SK-N-SH treated with all-trans-retinoic acid at 6 μM for 48 hours (cell line): ENCODE results near the gene INSM1.

ENCODE experiments used
- ATAC-seq: fragments of 200-7000 bp; cut with Tn5 transposase; 3 replicates; pipeline ENCODE4 v1.9.1; 2020; ENCODE audit warnings: mild to moderate bottlenecking, moderate library complexity
- ARNTL ChIP-seq: fragments of 450-650 bp; formaldehyde crosslinking; IDR thresholded peaks from 2 replicates; pipeline ENCODE4 v1.5.0; 2020; ENCODE audit warnings: low read depth, mild to moderate bottlenecking, moderate library complexity, borderline replicate concordance
- BACH2 ChIP-seq: fragments of 250-450 bp; sonication (Bioruptor Pico); IDR thresholded peaks from 2 replicates; pipeline ENCODE4 v1.9.0; 2021; ENCODE audit warnings: mild to moderate bottlenecking, borderline replicate concordance
- CSDC2 ChIP-seq: fragments of 250-450 bp; sonication (Bioruptor Pico); IDR thresholded peaks from 2 replicates; pipeline ENCODE4 v1.5.0; 2020; ENCODE audit warnings: mild to moderate bottlenecking, moderate library complexity
- ESRRG ChIP-seq: fragments of 250-450 bp; sonication (Bioruptor Pico); IDR thresholded peaks from 2 replicates; pipeline ENCODE4 v1.6.1; 2021; ENCODE audit warnings: mild to moderate bottlenecking
- GLIS3 ChIP-seq: fragments of 250-450 bp; sonication (Bioruptor Pico); IDR thresholded peaks from 2 replicates; pipeline ENCODE4 v1.5.0; 2020; ENCODE audit warnings: mild to moderate bottlenecking, moderate library complexity
- ISL1 ChIP-seq: fragments of 250-450 bp; sonication (Bioruptor Pico); IDR thresholded peaks from 2 replicates; pipeline ENCODE4 v2.1.2; 2022; ENCODE audit warnings: mild to moderate bottlenecking, moderate library complexity
- PPARA ChIP-seq: fragments of 250-450 bp; sonication (Bioruptor Pico); IDR thresholded peaks from 2 replicates; pipeline ENCODE4 v1.5.0; 2020; ENCODE audit warnings: mild to moderate bottlenecking, borderline replicate concordance
- RARB ChIP-seq: fragments of 250-450 bp; sonication (Bioruptor Pico); IDR thresholded peaks from 2 replicates; pipeline ENCODE4 v1.8.0; 2021; ENCODE audit warnings: mild to moderate bottlenecking, moderate library complexity
- SNAI2 ChIP-seq: fragments of 250-450 bp; sonication (Bioruptor Pico); IDR thresholded peaks from 2 replicates; pipeline ENCODE4 v1.5.0; 2020; ENCODE audit warnings: mild to moderate bottlenecking, moderate library complexity
- TCF4 ChIP-seq: fragments of 250-450 bp; sonication (Bioruptor Pico); IDR thresholded peaks from 2 replicates; pipeline ENCODE4 v1.8.0; 2021; ENCODE audit warnings: mild to moderate bottlenecking, moderate library complexity, borderline replicate concordance
- TOX ChIP-seq: fragments of 250-450 bp; sonication (Bioruptor Pico); IDR thresholded peaks from 2 replicates; pipeline ENCODE4 v1.8.0; 2021; ENCODE audit warnings: mild to moderate bottlenecking, moderate library complexity, borderline replicate concordance
- ZC3H10 ChIP-seq: fragments of 250-450 bp; sonication (Bioruptor Pico); IDR thresholded peaks from 2 replicates; pipeline ENCODE4 v1.5.1; 2021; ENCODE audit warnings: mild to moderate bottlenecking, moderate library complexity
- ZFP3 ChIP-seq: fragments of 250-450 bp; sonication (Bioruptor Pico); IDR thresholded peaks from 2 replicates; pipeline ENCODE4 v1.5.0; 2020; ENCODE audit warnings: mild to moderate bottlenecking, moderate library complexity
- ZFP30 ChIP-seq: fragments of 450-650 bp; formaldehyde crosslinking; IDR thresholded peaks from 2 replicates; pipeline ENCODE4 v1.5.0; 2022; ENCODE audit warnings: mild to moderate bottlenecking, moderate library complexity
- ZNF565 ChIP-seq: fragments of 450-650 bp; formaldehyde crosslinking; conservative IDR thresholded peaks from 2 replicates; pipeline ENCODE4 v1.5.0; 2020; ENCODE audit warnings: low read depth, mild to moderate bottlenecking, moderate library complexity
- ZNF70 ChIP-seq: fragments of 450-650 bp; formaldehyde crosslinking; IDR thresholded peaks from 2 replicates; pipeline ENCODE4 v1.5.0; 2020; ENCODE audit warnings: mild to moderate bottlenecking, moderate library complexity
- ZNF8 ChIP-seq: fragments of 450-650 bp; formaldehyde crosslinking; IDR thresholded peaks from 2 replicates; pipeline ENCODE4 v1.5.0; 2020; ENCODE audit warnings: mild to moderate bottlenecking, moderate library complexity
- TF ChIP-seq, protein P1 (sequence below): fragments of 250-450 bp; sonication (Bioruptor Pico); IDR thresholded peaks from 2 replicates; pipeline ENCODE4 v1.5.1; 2021; ENCODE audit warnings: mild to moderate bottlenecking, moderate library complexity
- TF ChIP-seq, protein P2 (sequence below): fragments of 250-450 bp; sonication (Bioruptor Pico); IDR thresholded peaks from 2 replicates; pipeline ENCODE4 v1.8.0; 2020; ENCODE audit warnings: mild to moderate bottlenecking, moderate library complexity, borderline replicate concordance
- TF ChIP-seq, protein P3 (sequence below): fragments of 250-450 bp; sonication (Bioruptor Pico); IDR thresholded peaks from 2 replicates; pipeline ENCODE4 v1.5.0; 2020; ENCODE audit warnings: mild to moderate bottlenecking, moderate library complexity
- TF ChIP-seq, protein P4 (sequence below): fragments of 250-450 bp; sonication (Bioruptor Pico); IDR thresholded peaks from 2 replicates; pipeline ENCODE4 v1.5.1; 2020; ENCODE audit warnings: low read depth, mild to moderate bottlenecking, moderate library complexity
- TF ChIP-seq, protein P5 (sequence below): fragments of 250-450 bp; sonication (Bioruptor Pico); IDR thresholded peaks from 2 replicates; pipeline ENCODE4 v1.8.0; 2021; ENCODE audit warnings: low read depth, mild to moderate bottlenecking, moderate library complexity, borderline replicate concordance

The INSM1 gene

DNA sequence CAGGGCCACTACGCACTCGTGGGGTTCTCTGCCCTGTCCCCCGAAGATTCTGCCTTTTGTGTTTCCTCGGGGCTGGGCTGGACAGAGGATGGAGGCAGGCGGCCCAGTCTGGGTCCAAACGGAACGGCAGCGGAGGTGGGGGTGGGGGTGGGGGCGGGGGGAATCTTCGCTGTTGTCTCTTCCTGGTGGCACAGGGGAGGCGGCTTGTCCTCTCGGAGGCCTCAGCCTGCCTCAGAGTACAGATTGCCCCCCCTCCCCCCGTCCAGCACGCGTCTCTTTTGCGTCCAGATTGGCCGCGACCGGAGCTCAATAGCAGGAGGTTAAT lies 1.4 kb upstream of the INSM1 start (continued):
- TF ChIP-seq ARNTL (CRISPR knock-in tag) (no peak), ZNF565 (CRISPR knock-in tag) (no peak), BACH2 (no peak)
- TF ChIP-seq, protein P1, sequence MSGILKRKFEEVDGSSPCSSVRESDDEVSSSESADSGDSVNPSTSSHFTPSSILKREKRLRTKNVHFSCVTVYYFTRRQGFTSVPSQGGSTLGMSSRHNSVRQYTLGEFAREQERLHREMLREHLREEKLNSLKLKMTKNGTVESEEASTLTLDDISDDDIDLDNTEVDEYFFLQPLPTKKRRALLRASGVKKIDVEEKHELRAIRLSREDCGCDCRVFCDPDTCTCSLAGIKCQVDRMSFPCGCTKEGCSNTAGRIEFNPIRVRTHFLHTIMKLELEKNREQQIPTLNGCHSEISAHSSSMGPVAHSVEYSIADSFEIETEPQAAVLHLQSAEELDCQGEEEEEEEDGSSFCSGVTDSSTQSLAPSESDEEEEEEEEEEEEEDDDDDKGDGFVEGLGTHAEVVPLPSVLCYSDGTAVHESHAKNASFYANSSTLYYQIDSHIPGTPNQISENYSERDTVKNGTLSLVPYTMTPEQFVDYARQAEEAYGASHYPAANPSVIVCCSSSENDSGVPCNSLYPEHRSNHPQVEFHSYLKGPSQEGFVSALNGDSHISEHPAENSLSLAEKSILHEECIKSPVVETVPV, result no peak

DNA sequence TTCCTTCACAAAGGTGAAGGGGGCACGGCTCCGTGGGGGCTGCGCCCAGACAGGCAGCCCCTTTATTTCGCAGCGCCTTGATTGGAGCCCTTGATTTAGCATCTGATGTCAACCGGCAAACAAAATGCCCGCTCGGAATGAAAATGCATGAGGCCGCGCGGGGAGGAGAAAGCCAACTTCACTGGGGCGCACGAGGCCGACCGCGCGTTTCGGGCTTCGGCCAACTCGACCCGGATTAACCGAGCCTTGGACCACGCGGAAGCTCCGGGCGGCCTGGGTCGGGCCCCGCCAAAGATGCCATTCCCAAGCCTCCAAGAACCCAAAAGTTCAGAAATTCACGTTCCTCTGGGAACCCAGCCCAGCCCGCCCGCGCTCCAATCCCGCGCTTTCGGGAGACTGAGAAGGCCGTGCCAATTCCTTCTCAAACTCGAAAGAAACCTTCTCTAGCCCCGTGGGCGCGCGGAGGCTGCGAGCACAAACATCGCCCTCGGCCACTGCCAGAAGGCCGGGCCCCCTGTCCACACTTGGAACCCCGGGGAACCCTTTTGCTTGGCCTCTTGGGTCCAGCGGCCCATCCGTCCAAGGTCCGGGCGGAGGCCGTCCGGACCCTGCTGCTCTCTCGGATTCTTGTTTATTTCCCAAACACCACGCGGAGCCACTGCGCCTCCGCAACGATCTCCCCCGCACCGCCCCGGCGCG lies 879 bp upstream of the INSM1 start:
- ATAC-seq, result no peak
- TF ChIP-seq ZFP3, result no peak
- TF ChIP-seq SNAI2 (CRISPR knock-in tag), result no peak
- TF ChIP-seq BACH2, result no peak
- no peak for TF ChIP-seq GLIS3 (CRISPR knock-in tag)
- TF ChIP-seq PPARA, result no peak
- TF ChIP-seq, protein P2, sequence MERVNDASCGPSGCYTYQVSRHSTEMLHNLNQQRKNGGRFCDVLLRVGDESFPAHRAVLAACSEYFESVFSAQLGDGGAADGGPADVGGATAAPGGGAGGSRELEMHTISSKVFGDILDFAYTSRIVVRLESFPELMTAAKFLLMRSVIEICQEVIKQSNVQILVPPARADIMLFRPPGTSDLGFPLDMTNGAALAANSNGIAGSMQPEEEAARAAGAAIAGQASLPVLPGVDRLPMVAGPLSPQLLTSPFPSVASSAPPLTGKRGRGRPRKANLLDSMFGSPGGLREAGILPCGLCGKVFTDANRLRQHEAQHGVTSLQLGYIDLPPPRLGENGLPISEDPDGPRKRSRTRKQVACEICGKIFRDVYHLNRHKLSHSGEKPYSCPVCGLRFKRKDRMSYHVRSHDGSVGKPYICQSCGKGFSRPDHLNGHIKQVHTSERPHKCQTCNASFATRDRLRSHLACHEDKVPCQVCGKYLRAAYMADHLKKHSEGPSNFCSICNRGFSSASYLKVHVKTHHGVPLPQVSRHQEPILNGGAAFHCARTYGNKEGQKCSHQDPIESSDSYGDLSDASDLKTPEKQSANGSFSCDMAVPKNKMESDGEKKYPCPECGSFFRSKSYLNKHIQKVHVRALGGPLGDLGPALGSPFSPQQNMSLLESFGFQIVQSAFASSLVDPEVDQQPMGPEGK, result no peak
- TF ChIP-seq, protein P1, result no peak
- no peak for TF ChIP-seq ISL1 (CRISPR knock-in tag)
- no peak for TF ChIP-seq ZFP30 (CRISPR knock-in tag)
- TF ChIP-seq RARB (CRISPR knock-in tag), result no peak
- TF ChIP-seq ZNF8 (CRISPR knock-in tag), result no peak
- TF ChIP-seq ZNF70 (CRISPR knock-in tag), result no peak
- TF ChIP-seq, protein P3, sequence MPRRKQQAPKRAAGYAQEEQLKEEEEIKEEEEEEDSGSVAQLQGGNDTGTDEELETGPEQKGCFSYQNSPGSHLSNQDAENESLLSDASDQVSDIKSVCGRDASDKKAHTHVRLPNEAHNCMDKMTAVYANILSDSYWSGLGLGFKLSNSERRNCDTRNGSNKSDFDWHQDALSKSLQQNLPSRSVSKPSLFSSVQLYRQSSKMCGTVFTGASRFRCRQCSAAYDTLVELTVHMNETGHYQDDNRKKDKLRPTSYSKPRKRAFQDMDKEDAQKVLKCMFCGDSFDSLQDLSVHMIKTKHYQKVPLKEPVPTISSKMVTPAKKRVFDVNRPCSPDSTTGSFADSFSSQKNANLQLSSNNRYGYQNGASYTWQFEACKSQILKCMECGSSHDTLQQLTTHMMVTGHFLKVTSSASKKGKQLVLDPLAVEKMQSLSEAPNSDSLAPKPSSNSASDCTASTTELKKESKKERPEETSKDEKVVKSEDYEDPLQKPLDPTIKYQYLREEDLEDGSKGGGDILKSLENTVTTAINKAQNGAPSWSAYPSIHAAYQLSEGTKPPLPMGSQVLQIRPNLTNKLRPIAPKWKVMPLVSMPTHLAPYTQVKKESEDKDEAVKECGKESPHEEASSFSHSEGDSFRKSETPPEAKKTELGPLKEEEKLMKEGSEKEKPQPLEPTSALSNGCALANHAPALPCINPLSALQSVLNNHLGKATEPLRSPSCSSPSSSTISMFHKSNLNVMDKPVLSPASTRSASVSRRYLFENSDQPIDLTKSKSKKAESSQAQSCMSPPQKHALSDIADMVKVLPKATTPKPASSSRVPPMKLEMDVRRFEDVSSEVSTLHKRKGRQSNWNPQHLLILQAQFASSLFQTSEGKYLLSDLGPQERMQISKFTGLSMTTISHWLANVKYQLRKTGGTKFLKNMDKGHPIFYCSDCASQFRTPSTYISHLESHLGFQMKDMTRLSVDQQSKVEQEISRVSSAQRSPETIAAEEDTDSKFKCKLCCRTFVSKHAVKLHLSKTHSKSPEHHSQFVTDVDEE (CRISPR knock-in tag), result no peak
- TF ChIP-seq, protein P4, sequence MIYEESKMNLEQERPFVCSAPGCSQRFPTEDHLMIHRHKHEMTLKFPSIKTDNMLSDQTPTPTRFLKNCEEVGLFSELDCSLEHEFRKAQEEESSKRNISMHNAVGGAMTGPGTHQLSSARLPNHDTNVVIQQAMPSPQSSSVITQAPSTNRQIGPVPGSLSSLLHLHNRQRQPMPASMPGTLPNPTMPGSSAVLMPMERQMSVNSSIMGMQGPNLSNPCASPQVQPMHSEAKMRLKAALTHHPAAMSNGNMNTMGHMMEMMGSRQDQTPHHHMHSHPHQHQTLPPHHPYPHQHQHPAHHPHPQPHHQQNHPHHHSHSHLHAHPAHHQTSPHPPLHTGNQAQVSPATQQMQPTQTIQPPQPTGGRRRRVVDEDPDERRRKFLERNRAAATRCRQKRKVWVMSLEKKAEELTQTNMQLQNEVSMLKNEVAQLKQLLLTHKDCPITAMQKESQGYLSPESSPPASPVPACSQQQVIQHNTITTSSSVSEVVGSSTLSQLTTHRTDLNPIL, result no peak

DNA sequence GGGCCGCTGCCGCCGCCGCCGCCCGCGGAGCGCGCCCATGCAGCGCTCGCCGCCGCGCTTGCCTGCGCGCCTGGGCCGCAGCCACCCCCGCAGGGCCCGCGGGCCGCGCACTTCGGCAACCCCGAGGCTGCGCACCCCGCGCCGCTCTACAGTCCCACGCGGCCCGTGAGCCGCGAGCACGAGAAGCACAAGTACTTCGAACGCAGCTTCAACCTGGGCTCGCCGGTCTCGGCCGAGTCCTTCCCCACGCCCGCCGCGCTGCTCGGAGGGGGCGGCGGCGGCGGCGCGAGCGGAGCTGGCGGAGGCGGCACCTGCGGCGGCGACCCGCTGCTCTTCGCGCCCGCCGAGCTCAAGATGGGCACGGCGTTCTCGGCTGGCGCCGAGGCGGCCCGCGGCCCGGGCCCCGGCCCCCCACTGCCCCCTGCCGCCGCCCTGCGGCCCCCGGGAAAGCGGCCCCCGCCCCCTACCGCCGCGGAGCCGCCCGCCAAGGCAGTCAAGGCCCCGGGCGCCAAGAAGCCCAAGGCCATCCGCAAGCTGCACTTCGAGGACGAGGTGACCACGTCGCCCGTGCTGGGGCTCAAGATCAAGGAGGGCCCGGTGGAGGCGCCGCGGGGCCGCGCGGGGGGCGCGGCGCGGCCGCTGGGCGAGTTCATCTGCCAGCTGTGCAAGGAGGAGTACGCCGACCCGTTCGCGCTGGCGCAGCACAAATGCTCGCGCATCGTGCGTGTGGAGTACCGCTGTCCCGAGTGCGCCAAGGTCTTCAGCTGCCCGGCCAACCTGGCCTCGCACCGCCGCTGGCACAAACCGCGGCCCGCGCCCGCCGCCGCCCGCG lies 730 bp downstream of the INSM1 start:
- no peak for ATAC-seq
- TF ChIP-seq ZNF565 (CRISPR knock-in tag) (no peak), ZFP3 (no peak), TCF4 (no peak), ESRRG (CRISPR knock-in tag) (no peak), ZNF70 (CRISPR knock-in tag) (no peak), TOX (no peak), CSDC2 (CRISPR knock-in tag) (no peak), ZC3H10 (CRISPR knock-in tag) (no peak), RARB (CRISPR knock-in tag) (no peak), ISL1 (CRISPR knock-in tag) (no peak), PPARA (no peak)
- TF ChIP-seq, protein P5, sequence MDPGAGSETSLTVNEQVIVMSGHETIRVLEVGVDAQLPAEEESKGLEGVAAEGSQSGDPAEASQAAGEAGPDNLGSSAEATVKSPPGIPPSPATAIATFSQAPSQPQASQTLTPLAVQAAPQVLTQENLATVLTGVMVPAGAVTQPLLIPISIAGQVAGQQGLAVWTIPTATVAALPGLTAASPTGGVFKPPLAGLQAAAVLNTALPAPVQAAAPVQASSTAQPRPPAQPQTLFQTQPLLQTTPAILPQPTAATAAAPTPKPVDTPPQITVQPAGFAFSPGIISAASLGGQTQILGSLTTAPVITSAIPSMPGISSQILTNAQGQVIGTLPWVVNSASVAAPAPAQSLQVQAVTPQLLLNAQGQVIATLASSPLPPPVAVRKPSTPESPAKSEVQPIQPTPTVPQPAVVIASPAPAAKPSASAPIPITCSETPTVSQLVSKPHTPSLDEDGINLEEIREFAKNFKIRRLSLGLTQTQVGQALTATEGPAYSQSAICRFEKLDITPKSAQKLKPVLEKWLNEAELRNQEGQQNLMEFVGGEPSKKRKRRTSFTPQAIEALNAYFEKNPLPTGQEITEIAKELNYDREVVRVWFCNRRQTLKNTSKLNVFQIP, result no peak
- TF ChIP-seq, protein P3 (CRISPR knock-in tag), result no peak
